ENCODE measurements around the gene MRTFA.

MRTFA gene

GRCh38 chr22:40364431-40364830, 272.1 kb downstream of the MRTFA start:
- TF ChIP-seq TARDBP (IDR thresholded peaks at IDR 0.05), result no peak
- DNase-seq (ENCODE audit: extremely low spot score), result no peak
- CTCF ChIA-PET, result no interaction called here
- POLR2A ChIA-PET, result no interaction called here

- DNase-seq (ENCODE audit: extremely low spot score), result no peak
- ChIA-PET CTCF (no interaction called here), POLR2A (interaction anchor here (0.8 kb wide), 1 partner anchor 16 kb away, joined by 3 read pairs; the partner anchor contains the start of gene ADSL)
- no peak for TF ChIP-seq LEF1 (IDR thresholded peaks at IDR 0.05; ENCODE audit: borderline replicate concordance)
- no peak for TF ChIP-seq ARNT (IDR thresholded peaks at IDR 0.05)
- no peak for TF ChIP-seq SP1 (IDR thresholded peaks at IDR 0.05)
- TF ChIP-seq CTBP1 (IDR thresholded peaks at IDR 0.05; ENCODE audit: borderline replicate concordance), result no peak
- no peak for TF ChIP-seq PKNOX1 (IDR thresholded peaks at IDR 0.05)
- no peak for TF ChIP-seq TARDBP (IDR thresholded peaks at IDR 0.05)
- TF ChIP-seq HDGF (IDR thresholded peaks at IDR 0.05; ENCODE audit: borderline replicate concordance), result no peak
- no peak for TF ChIP-seq ELF4 (IDR thresholded peaks at IDR 0.05)
- TF ChIP-seq FOXM1 (IDR thresholded peaks at IDR 0.05; ENCODE audit: borderline replicate concordance), result no peak
Measured at GRCh38 chr22:40363059-40363458, 273.5 kb downstream of the MRTFA start.

- ChIA-PET CTCF (interaction anchor here (1.3 kb wide), 1 partner anchor 13 kb away, joined by 3 read pairs; no protein-coding TSS in a partner anchor), POLR2A (interaction anchor here (1.4 kb wide), 1 partner anchor 16 kb away, joined by 4 read pairs; no protein-coding TSS in a partner anchor)
- TF ChIP-seq HDGF (IDR thresholded peaks at IDR 0.05; ENCODE audit: borderline replicate concordance) (no peak), FOXK2 (IDR thresholded peaks at IDR 0.05) (no peak), SP1 (IDR thresholded peaks at IDR 0.05) (no peak), TARDBP (IDR thresholded peaks at IDR 0.05) (no peak), PKNOX1 (IDR thresholded peaks at IDR 0.05) (no peak), LEF1 (IDR thresholded peaks at IDR 0.05; ENCODE audit: borderline replicate concordance) (no peak), SUZ12 (IDR thresholded peaks at IDR 0.05) (no peak), CTBP1 (IDR thresholded peaks at IDR 0.05; ENCODE audit: borderline replicate concordance) (no peak), FOXM1 (IDR thresholded peaks at IDR 0.05; ENCODE audit: borderline replicate concordance) (no peak), NFRKB (IDR thresholded peaks at IDR 0.05) (no peak), BHLHE40 (IDR thresholded peaks at IDR 0.05; ENCODE audit: borderline replicate concordance) (no peak), ARNT (IDR thresholded peaks at IDR 0.05) (no peak), L3MBTL2 (conservative IDR thresholded peaks at IDR 0.05) (no peak), ZNF384 (IDR thresholded peaks at IDR 0.05) (no peak), ELF4 (IDR thresholded peaks at IDR 0.05) (no peak), FOXA1 (IDR thresholded peaks at IDR 0.05) (no peak)
- no peak for DNase-seq (ENCODE audit: extremely low spot score)
Measured at GRCh38 chr22:40361100-40361499, 275.4 kb downstream of the MRTFA start.
